GM19238 (cell line): ENCODE data around the gene TEPSIN.
A peak's percentile ranks its signal among the peaks of the same experiment; 100 is the strongest.

ENCODE experiments used
- DNase-seq: peaks from one replicate; pipeline ENCODE4 v3.0.0; 2011; ENCODE audit warnings: low spot score; ENCODE audit not compliant: insufficient read length

The TEPSIN gene

GRCh38 chr17:81251094-81251708 lies 12.3 kb upstream of the TEPSIN start:
- no peak for DNase-seq

GRCh38 chr17:81250286-81251093 lies 11.6 kb upstream of the TEPSIN start:
- no peak for DNase-seq

GRCh38 chr17:81249223-81250040 lies 10.6 kb upstream of the TEPSIN start:
- DNase-seq: no peak

GRCh38 chr17:81248649-81249048 lies 9.8 kb upstream of the TEPSIN start:
- DNase-seq: no peak

GRCh38 chr17:81247339-81247990 lies 8.6 kb upstream of the TEPSIN start:
- no peak for DNase-seq

GRCh38 chr17:81246679-81247338 lies 8.0 kb upstream of the TEPSIN start:
- DNase-seq: no peak

- DNase-seq: no peak
These were observed 7.5 kb upstream of the TEPSIN start for GRCh38 chr17:81246343-81246670.

GRCh38 chr17:81245665-81246342 lies 6.9 kb upstream of the TEPSIN start:
- DNase-seq: no peak

- peak; percentile 35 for DNase-seq
These were observed 6.3 kb upstream of the TEPSIN start for GRCh38 chr17:81245024-81245664.

GRCh38 chr17:81244358-81245023 lies 5.6 kb upstream of the TEPSIN start:
- DNase-seq: no peak

GRCh38 chr17:81243333-81243664 lies 4.4 kb upstream of the TEPSIN start:
- DNase-seq: no peak

- DNase-seq: no peak
These were observed 3.8 kb upstream of the TEPSIN start for GRCh38 chr17:81242421-81243332.

- peak; percentile 78 for DNase-seq
These were observed 3.0 kb upstream of the TEPSIN start for GRCh38 chr17:81241648-81242420.

GRCh38 chr17:81241203-81241602 lies 2.3 kb upstream of the TEPSIN start:
- no peak for DNase-seq

GRCh38 chr17:81240761-81241160 lies 1.9 kb upstream of the TEPSIN start:
- DNase-seq: no peak

GRCh38 chr17:81239714-81240555 lies 1.1 kb upstream of the TEPSIN start:
- DNase-seq: peak; percentile 64

- no peak for DNase-seq
These were observed 403 bp downstream of the TEPSIN start for GRCh38 chr17:81238490-81238814.
